Hematopoietic multipotent progenitor cell treated with erythropoietin and hydrocortisone succinate and interleukin-3 and kit ligand, for 15 days (in vitro differentiated cells): ENCODE data around the gene DECR2.
A peak's percentile ranks its signal among the peaks of the same experiment; 100 is the strongest.

Experiments
- DNase-seq: peaks from one replicate; pipeline ENCODE4 v3.0.0-alpha.2; 2015; ENCODE audit warnings: low spot score

DECR2 gene

DNA sequence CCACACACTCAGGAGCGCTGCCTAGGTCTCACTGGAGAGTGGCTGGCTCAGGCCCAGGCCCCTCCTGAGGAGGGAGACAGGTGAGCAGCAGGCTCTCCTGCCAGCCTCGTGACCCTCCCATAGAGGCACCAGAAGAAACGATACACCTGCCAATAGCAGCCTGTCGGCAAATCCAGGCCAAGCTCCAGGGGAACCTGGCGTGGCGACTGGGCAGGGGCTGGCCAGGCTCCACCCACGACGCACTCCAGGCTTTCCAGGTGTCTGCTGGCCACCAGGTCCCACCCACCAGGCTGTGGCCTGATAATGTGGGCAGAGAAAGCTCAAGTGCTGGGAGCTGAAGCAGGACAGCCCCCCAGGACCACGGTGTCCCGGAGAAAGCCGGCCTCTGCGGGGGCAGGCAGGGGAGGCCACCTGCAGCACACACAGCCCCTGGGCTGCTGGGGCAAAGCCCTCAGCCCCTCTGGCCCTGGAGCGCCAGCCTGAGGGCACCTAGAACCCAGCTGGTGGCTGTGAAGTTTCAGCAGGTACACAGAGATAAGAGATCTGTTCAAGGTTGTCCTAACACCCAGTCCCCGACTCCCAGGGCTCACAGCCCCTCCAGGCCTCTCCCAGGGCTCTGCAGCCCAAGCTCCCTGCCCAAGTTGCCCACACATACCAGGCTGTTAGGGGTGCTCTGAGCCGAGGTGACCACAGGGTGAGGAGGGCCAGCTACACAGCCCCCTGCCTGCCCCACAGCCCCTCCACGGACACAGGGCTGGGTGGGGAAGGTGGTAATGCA lies 22.3 kb upstream of the DECR2 start:
- no peak for DNase-seq

DNA sequence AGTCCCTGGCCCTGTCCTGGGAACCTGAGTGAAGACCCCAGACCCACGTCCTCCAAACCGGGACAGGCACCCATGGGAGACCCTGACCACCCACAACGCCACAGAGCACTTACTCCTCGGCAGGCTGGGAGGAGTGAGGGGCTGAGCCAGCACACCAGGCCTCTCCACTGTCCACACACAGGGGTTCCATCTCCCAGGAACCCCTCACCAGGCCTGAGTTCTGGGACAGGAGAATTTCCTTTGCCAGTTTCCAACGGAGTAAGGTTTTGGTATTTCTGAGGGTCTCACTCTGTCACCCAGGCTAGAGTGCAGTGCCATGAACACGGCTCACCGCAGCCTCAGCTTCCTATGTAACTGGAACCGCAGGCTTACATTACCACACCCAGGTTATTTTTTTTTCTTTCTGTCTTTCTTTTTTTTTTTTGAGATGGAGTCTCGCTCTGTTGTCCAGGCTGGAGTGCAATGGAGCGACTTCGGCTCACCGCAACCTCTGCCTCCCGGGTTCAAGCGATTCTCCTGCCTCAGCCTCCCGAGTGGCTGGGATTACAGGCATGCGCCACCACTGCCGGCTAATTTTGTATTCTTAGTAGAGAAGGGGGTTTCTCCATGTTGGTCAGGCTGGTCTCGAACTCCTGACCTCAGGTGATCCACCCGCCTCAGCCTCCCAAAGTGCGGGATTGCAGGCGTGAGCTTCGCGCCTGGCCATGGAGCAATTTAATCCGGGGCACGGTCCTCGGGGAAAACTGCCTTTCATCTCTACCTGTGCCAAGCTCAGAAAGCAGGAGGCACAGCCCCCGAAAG lies 21.5 kb upstream of the DECR2 start:
- no peak for DNase-seq

DNA sequence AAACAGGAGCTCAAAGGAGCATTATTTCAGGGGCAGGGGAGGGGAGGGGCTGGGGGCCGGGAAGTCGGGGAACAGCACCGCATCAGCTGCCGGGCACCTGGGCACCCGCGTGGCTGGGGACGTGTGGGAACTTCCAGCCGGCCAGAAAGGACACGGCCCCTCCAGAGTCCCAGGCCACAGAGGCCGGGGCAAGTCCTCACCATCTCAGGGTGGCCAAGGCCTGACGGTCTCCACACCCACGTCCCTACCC lies 21.0 kb upstream of the DECR2 start:
- no peak for DNase-seq

DNA sequence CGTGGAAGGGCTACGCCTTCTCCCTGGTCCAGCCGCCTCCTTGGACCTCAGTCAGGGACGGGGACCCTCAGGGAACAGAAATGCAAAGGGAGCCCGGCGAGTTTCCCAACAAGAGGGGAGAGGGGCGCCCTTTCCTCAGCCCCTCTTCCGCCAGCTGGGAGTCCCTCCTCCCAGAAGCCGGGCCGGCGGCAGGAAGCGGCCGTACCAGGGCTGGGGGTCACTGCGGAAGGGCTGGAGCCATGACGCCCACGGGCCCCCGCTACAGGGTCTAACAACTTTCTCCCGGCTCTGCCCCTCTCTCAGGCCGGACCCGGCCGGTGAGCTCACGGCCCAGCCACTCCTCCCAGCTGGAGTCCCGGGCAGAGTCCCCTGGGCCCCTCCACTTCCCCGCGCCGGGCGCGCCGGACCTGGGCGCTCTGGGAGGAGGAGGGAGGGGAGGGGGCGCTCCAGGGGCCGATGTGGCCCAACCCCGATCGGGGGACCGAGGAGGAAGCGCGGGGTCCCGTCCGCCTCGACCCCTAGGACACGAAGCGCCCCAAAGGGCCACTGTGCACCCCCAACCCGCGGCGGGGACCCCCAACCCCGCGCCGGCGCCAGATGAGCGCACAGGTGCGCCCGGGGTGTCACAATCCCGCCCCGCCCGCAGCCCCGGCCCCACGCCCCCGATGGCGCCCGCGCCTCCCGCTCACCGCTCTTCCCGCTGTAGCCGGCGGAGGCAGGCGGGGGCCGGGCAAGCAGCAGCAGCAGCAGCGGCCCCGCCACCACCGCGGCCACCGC lies 20.5 kb upstream of the DECR2 start:
- DNase-seq = no peak

DNA sequence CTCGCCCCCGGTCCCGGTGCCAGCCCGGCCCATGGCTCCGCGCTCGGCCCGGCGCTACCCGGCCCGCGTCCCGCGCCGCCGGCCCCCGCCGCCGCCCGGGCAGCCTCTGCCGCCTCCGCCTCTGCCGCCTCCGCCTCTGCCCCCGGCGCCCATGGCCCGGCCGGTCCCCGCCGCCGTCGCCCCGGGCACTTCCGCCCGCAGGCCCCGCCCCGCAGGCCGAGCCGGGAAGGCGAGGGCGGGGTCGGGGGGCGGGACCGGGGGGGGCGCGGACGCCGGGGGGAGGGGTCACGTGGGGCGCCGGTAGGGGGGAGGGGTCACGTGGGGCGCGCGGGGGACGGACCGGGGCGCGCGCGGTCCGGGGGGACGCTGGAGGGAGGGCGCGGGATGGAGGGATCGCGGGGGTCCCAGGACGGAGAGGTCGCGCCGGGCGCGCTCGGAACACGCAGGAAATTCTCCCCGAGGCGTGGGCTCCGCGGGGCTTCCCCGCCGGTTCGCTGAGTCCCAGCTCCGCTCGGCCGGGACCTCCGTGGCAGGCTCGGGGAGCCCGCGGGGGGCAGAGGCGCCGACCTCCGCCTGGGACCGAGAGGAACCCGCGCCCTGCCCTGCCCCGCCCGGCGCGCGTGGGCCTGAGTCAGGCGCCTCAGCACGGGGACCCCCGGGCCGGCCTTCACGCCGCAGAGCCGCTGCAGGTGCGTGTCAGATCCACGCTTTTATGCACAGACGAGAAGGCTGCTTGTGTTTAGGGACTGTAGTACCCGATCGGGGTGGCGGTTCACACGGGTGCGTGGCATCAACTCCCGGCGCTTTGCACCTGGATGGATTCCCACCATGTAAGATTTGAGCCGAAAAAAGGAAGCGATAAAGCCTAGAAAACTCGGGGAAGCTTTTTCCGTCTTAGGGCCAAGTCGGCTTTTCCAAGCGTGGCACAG lies 19.6 kb upstream of the DECR2 start, which contains the start of gene PGAP6:
Gene PGAP6 (minus strand): TSS at position 190 of the 929 bp plus-strand sequence. CDS start 157 bp downstream, at position 33.
- peak; percentile 73 for DNase-seq

DNA sequence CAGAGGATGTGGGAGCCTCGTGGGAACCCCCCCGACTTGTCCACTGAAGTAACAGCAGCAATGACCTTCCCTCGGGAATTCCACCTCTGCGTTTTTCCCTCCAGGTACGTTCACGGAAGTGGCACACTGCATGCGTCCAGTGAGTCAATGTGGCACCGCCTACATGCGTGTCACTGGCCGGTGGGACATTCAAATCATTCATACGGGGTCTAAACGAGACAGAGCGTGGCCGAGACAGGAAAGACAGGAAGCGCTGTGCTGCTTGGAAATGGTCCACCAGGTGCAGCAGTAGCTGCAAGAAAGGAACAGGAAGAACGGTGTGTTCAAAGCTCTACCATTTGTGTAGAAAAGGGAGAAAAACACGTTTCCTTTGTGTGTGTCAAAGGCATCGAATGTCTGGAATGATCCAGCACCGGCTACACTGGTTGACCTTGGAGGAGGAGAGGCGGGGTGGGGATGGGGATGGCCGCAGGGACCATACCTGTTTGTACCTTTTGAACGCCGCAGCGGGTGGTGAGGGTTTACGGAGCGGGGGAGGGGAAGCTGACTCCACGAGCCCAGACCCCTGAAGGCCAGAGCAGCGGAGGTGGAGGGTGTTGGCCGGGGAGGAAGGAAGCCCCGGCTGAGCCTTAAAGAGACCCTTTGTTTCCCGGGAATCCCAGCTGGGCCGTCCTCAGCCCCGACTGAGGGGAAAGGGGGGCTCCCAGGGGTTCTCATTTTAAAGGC lies 18.2 kb upstream of the DECR2 start:
- no peak for DNase-seq

DNA sequence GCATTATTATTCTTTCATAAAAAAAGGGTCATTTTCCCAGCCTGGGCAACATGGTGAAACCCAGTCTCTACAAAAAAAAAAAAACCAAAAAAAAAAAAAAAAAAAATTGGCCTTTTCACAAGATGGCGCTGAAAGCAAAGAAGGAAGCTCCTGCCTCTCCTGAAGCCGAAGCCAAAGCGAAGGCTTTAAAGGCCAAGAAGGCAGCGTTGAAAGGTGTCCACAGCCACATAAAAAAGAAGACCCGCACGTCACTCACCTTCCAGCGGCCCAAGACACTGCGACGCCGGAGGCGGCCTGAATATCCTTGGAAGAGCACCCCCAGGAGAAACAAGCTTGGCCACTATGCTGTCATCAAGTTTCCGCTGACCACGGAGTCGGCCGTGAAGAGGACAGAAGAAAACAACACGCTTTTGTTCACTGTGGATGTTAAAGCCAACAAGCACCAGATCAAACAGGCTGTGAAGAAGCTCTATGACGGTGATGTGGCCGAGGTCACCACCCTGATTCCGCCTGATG lies 15.0 kb upstream of the DECR2 start:
- DNase-seq = peak; percentile 34

DNA sequence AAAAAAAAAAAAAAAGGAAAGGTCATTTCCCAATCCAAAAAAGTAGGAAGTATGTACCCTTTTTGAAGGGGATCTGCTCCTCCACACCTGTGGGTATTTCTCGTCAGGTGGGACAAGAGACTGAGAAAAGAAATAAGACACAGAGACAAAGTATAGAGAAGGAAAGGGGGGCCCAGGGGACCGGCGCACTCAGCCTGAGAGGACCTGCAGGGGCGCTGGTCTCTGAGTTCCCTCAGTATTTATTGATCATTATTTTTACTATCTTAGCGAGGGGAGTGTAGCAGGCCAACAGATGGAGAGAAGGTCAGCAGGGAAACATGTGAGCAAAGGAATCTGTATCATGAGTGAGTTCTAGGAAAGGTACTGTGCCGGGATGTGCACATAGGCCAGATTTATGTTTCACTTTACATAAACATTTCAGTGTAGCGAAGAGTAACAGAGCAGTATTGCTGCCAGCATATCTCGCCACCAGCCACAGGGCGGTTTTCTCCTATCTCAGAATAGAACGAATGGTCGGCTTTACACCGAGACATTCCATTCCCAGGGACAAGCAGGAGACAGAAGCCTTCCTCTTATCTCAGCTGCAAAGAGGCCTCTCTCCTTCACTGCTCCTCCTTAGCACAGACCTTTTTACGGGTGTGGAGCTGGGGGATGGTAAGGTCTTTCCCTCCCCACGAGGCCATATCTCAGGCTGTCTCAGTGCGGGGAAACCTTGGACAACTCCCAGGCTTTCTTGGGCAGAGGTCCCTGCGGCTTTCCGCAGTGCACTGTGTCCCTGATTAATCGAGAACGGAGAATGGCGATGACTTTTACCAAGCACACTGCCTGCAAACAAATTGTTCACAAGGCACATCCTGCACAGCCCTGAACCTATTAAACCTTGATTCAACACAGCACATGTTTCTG lies 13.7 kb upstream of the DECR2 start:
- DNase-seq = peak; percentile 47

DNA sequence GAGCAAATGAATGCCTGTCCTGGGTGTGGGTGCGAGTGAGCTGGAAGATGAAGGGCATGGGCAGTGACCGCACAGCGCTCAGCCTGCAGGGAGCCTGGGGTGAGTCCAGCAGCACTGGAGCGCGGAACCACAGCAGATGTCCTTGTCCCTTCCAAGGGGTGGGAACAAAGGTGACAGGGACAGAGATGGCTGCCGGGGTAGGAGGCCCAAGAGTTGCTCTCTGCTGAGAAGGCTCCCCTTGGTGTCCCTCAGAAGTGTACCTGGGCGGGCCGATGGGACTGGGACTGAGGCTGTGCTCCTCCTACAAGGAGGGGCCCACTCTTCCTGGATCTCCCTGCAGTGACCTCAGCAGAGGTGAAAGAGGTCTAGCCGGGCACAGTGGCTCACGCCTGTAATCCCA lies 12.3 kb upstream of the DECR2 start:
- DNase-seq = no peak

DNA sequence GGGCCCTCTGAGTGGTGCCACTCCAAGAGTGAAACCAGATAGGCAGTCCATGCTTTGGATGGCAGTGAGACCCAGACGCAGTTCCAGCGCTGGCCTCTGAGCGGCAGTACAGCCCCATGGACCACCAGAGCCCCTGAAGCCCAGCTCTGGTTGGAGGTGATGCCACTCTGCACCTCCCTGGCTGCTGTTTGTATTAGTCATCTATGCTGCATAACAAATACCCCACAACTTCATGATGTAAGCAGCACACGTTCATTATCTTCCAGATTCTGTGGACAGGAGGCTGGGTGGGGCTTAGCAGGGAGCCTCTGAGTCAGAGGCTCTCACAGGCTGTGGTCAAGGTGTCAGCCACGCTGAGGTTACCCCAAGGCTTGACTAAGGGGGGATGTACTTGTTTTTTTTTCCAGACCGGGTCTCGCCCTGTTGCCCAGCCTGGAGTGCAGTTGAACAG lies 9.8 kb upstream of the DECR2 start:
- DNase-seq = peak; percentile 71

DNA sequence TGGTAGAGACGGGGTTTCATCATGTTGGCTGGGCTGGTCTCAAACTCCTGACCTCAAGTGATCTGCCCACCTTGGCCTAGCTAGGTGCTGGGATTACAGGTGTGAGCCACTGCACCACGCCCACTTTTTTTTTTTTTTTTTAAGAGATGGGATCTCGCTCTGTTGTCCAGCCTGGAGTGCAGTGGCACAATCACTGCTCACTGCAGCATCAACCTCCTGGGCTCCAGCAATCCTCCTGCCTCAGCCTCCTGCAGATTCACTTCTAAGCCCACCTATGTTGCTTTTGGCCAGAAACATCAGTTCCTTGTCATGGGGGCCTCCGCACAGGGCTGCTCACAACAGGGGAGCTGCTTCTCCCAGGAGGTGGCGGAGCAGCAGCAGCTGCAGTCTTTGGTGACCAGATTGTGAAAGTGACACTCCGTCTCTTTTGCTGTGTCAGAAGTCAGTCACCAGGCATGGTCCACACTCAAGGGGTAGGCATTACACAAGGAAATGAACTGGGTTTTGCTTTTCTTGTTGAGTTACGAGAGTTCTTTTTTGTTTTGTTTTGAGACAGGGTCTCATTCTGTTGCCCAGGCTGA lies 9.1 kb upstream of the DECR2 start:
- DNase-seq = peak; percentile 19

DNA sequence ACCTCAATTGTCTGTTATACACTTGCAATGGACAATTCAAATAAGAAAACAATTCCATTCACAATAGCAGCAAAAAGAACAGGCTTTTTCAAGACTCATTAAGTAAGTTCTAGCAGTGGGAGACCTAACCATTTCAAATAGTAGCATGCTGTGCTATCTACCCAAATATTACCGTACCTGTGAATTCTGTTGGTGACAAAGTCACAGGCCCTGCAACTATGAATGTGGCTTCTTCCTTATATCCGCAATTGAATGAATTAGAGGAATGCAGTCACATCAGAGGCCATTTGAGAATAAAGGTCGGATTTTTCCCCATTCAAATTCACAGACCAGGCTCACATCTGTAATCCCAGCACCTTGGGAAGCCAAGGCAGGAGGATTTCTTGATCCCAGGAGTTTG lies 5.5 kb upstream of the DECR2 start:
- DNase-seq = peak; percentile 7

DNA sequence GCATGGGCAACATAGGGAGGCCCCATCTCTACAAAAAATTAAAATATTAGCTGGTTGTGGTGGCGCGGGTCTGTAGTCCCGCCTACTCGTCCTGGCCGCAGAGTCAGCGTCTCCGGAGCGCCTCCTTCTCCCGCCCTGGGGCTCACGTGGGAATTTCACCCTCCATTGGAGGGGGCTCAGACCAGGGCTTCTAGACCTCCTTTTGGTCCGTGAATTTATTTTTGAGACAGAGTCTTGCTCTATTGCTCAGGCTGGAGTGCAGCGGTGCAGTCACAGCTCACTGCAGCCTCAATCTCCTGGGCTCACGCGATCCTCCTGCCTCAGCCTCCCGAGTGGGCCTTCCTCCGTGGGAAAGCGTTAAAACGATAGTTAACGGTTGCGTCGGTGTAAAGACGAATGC lies 5.1 kb upstream of the DECR2 start:
- DNase-seq = peak; percentile 34

DNA sequence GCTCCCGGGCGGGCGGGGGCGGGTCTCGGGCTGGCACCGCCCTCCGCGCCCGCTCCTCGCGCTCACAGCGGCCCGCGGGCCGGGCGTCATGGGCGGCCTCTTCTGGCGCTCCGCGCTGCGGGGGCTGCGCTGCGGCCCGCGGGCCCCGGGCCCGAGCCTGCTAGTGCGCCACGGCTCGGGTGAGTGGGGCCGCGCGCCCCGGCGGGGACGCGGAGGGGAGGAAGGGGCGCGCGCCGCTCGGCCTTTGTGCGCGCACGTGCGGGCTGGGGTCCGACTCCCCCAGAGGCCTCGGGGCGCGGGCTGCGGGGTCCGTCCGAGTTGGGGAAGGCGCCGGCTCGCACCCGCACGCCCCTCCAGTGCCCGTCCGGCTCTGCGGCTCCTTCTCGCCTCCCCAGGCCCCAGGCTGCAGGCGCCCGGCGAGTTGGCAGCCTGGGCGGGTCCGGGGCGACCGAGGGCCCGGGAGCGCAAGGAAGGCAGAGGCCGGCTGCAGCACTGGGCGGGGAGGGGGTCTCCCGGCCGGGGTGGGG lies 4.5 kb upstream of the DECR2 start, which contains the start of gene NME4:
Gene NME4 (plus strand): TSS at position 65 of the 527 bp plus-strand sequence. CDS start 24 bp downstream, at position 89.
- DNase-seq = peak; percentile 13

DNA sequence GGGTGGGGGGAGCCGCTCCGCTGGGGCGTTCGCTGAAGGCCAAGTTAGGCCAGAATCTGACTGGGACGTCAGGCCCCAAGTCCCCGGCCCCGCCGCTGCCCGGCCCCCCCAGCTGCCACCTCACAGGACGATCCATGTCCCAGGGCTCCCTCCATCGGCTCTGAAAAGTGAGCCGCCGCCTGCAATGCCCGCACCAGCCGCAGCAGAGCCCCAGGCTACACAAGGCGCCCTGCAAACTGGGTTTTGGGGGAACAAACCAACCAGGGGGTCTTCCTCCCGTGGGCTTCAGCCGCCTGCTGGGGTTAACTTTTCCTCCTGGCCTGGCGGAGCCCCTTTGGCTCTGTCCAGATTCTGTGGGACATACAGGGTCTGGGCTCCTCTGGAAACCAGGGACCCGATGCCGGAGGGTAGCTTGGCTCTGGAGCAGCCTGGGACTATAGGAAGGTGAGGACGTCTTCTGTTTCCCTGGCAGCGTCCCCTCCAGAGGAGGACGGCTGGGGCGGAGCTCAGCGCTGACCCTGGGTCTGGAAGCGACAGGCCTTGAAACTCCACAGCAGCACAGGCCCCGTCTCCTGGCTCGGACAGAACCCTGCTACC lies 3.9 kb upstream of the DECR2 start:
- peak; percentile 71 for DNase-seq

DNA sequence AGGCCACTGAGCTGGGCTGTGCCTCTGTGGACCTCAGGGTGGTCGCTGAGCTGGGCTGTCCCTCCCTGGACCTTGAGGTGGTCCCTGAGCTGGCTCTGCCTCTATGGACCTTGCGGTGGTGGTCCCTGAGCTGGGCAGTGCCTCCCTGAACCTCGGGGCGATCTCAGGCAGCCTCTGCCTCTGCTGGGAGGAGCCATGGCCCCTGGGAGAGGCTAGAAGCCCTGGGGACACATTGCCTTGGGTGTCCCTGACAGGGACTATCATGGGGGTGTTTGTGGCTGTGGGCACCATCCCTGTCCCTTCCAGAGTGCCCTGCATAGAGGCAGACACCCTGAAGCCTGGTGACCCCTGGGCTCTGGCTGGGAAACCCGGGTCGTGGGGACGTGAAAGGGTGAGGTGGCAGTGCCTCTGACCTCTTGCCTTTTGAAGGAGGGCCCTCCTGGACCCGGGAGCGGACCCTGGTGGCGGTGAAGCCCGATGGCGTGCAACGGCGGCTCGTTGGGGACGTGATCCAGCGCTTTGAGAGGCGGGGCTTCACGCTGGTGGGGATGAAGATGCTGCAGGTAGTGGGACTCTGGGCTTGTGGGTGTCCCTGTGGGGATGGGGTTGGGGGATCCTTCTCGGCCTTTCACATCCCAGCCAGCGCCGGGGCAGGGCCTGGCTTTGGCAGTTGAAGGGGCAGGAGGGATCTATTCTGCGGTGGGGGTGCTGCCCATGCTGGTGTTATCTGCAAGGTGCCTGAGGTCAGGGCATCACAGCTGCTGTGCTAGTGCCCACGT lies 2.9 kb upstream of the DECR2 start:
- DNase-seq = no peak

DNA sequence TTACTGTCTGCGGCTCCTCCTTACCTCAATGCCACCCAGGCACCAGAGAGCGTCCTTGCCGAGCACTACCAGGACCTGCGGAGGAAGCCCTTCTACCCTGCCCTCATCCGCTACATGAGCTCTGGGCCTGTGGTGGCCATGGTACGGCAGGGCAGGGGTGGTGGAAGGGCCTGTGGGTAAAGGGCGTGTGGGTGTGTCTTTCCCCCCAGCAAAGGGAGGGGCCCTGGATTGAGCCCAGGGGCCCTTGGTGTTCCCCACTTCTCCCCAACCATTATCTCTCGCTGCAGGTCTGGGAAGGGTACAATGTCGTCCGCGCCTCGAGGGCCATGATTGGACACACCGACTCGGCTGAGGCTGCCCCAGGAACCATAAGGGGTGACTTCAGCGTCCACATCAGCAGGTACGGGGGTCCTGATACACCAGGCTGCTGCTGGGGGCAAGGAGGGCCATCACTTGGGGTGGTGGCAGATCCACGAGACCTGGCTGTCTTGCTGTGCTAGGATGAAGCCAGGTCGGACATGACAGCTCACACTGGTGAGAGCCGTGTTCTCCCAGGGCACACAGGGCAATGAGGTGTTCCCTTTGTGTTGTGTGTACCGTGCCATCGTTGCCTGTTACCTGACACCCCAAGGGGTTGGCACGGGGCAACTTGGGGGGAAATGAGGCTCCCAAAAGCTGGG lies 2.2 kb upstream of the DECR2 start:
- DNase-seq = peak; percentile 75
